HG03571 (cell line): ENCODE data around the gene PIP5K1B.
"Not testable (repeated sequence)": the region's sequence is repeated elsewhere in the genome, so short reads cannot be mapped to it uniquely, and the experiment has no call there.

Experiments
- ATAC-seq: cut with Tn5 transposase; IDR thresholded peaks from one replicate; pipeline ENCODE4 v1.9.1; 2021; ENCODE audit not compliant: unreplicated experiment

PIP5K1B gene

DNA sequence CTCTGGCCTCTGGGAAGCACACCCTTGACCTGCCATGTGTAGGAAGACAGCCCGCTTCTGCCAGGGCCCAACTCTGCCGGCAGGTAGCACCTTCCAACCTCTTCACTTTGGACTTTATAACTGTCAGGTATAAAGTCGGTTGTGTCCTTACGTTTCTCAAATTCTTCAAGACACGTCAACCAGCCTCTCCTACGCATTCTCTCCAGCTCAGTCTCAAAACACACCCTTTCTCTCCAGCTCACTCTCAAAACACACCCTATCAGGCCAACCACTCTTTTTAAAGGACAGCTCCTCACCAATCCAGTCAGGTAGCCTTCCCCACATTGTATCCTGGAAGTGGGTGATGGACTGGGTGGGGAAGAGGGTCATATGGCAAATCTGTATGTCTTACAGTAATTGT, 344.1 kb downstream of the PIP5K1B start:
- no peak for ATAC-seq

DNA sequence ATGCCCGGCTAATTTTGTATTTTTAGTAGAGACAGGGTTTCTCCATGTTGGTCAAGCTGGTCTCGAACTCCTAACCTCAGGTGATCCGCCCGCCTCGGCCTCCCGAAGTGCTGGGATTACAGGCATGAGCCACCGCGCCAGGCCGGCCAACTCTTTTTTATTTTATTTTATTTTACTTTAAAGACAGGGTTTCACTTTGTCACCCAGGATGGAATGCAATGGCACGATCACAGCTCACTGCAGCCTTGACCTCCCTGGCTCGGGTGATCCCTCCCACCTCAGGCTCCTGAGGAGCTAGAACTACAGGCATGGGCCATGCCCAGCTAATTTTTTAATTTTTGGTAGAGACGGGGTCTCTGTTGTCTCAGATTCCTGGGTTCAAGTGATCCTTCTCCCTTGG, 345.9 kb downstream of the PIP5K1B start:
- ATAC-seq, result not testable (repeated sequence)

DNA sequence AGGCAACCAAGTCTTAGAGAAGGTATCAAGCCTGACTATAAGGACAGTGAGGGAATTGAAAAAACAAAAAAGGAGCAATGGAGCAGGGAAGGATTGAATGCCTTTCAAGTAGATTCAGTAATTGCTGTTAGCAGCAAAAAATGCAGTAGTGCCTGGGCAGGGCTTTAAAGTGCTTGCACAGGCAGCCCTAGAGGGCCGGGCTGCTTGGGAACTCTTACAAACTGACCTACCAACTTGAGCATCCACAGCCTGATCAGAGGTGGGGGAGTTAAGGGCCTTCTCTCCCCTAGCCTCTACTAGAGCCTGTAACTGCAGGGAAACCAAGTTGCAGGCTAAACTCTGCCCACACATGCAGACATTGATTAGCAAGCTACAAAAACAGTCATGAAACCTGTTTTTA, 349.9 kb downstream of the PIP5K1B start:
- ATAC-seq, result no peak

DNA sequence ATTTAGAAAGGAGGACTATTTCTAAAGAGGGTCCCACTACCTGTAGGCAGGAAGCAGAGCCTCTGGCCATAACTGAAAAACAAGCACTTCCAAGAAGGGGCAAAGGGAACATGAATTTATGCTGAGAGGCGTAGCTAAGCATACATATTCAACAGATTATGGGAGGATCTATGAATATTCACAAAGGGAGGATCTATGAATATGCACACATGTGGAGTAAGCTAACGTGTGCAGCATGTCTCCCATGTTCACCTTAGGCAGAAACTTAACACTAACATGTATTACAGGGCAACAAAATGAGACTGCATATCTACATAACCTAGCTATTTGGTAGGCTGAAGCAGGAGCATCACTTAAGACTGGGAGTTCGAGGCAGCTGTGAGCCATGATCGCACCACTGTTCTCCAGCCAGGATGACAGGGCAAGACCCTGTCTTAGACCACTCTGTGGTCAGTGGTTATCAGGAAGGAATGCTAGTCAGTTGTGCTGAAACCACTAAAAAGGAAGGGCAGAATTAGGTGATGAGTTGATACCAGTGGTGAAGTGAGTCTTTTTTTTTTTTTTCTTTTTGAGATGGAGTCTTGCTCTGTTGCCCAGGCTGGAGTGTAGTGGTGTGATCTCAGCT, 351.3 kb downstream of the PIP5K1B start:
- ATAC-seq, result no peak

DNA sequence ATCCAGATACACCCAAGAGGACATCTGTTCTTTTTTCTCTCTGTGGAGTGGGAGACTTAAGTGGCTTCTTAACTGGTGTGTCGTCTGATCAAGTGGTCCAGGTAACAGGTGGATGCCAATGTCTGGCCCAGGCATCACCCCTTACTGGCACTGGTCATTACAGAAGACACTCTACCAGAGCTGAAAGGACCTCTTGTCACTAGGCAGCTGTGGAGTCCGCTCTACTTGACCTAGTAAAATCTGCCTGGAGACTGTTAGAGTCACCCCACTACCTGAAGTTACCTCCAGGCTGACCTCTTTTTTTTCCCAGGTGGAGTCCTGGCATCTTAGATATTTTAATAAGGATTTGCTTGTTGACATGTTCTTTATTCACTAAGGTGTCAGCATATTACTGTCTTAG, 353.1 kb downstream of the PIP5K1B start:
- no peak for ATAC-seq
